CD4-positive, alpha-beta T cell treated with Interferon gamma for 1 hour (primary cell): Measurements from ENCODE around the gene ADPRM.
"Not testable (repeated sequence)": the region's sequence is repeated elsewhere in the genome, so short reads cannot be mapped to it uniquely, and the experiment has no call there.

ENCODE experiments used
- DNase-seq: peaks from one replicate; pipeline ENCODE4 v3.0.0-alpha.2; 2020

Gene ADPRM, protein sequence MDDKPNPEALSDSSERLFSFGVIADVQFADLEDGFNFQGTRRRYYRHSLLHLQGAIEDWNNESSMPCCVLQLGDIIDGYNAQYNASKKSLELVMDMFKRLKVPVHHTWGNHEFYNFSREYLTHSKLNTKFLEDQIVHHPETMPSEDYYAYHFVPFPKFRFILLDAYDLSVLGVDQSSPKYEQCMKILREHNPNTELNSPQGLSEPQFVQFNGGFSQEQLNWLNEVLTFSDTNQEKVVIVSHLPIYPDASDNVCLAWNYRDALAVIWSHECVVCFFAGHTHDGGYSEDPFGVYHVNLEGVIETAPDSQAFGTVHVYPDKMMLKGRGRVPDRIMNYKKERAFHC

DNA sequence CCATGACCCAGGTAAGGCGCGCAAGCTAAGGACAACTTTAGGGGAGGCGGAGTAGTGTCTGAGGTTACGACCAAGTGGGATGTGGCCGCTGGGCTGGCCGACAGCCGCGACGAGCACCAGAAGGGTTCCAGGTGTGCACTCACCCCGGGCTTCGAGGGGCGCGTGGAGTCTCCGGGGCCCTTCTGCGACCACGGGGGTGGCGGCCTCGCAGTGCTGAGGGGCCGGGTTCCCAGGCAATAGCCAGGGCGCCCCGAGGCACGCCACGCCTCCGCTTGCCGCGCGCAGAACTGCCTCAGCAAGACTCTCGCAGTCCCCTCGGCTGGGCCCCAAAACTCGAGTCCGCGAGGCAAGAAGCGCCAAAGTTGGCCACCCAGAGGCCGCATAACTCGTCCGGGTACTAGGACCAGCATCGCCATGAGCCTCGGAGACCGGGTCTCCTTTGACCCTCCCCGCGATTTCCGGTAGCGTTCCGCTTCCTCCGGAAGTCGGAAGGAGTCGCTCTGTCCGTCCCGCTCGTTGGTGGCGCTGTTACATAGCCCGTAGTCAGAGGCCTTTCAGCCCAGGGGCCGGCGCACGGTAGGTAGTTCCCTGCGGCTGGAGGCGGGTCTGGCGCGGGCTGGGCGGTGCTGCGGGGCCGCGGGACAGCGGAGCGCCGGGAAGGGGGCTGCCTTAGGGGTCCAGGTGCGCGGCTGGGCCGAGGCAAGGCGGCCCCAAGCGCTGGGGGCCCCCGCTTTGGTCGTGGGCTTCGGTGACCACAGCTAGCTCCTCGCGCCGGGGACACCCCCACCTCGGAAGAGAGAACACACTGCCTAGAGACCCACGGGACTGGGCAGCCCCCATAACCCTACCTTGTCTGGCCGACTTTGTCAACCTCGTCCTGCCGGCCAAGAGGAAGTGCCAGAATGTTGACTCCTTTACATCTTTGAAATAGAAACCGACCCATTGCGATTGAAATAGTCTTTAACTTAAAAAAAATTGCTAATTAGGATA, at the start of gene ADPRM, which contains the start of gene SCO1:
Gene ADPRM, plus strand, starts transcription at position 503 of the 990 bp plus-strand sequence. CDS start 7,333 bp downstream, outside the sequence.
Gene SCO1, minus strand, starts transcription at position 442 of the 990 bp plus-strand sequence. Its CDS starts 26 bp downstream, at position 416.
- peak; percentile 90 for DNase-seq

DNA sequence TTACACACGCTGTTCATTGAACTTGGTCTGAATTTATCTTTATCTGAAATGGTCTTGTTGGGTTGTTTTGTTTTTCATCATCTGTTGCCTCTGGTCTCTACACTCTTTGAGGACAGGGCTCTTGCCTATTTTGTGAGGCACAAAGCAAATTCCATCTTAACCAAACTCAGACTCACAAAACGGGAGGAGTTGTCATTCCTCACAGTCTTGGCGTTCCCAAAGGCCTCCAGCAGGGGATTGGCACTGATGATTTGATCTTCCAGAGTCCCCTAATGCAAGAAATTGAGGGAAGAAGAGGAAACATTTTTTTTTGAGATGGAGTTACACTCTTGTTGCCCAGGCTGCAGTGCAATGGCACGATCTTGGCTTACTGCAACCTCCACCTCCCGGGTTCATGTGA, 49.0 kb upstream of the ADPRM start:
- DNase-seq: no peak

DNA sequence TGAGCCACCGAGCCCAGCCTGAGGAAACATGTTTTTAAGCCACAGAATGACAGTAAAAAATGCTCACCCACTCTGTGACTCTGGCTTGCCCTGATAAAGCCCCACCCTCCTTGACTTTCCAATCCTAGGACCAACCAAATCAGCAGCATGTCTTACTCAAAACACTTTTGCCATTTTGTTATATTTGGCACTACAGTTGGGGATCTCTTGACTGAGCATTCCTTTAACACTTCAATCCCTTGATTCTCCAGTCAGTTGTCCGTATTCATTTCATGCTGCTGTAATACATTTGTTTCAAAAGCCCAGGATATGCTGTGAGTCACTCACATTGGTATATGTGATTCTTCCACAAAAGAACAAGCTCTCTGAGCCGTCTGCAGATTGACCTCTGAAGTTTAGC, 48.4 kb upstream of the ADPRM start:
- no peak for DNase-seq

DNA sequence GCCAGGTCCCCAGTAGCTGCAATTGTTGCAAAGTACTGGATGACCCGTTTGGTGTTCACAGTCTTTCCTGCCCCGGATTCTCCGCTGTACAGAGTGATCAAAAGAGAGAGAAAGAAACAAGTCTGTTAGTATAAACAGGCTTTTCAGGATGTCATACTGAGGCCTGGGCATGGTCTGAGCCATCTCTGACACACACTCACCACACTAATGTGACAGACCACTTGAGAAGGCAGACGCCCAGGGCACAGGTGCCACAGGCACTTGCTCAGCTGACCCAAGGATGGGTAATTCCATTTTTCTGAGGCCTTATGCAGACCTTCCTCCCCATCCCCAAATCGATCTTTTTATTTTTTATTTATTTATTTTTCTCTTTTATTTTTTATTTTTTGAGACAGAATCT, 47.8 kb upstream of the ADPRM start:
- no peak for DNase-seq

DNA sequence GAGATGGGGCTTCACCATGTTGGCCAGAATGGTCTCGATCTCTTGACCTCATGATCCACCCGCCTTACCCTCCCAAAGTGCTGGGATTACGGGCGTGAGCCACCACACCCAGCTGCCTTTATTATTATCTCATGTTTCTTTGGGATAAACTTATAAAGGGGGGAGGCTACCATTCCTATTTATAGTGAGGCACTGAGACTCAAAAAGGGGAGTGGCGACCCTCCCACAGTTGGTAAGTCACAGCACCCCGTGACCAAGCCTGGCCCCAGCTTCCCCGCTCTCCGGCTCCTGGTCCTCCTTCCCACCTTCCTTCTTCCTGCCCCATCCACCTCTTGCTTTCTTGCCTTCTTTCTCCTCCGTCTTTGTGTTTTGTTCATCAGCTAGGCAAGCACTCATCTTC, 45.5 kb upstream of the ADPRM start:
- no peak for DNase-seq

DNA sequence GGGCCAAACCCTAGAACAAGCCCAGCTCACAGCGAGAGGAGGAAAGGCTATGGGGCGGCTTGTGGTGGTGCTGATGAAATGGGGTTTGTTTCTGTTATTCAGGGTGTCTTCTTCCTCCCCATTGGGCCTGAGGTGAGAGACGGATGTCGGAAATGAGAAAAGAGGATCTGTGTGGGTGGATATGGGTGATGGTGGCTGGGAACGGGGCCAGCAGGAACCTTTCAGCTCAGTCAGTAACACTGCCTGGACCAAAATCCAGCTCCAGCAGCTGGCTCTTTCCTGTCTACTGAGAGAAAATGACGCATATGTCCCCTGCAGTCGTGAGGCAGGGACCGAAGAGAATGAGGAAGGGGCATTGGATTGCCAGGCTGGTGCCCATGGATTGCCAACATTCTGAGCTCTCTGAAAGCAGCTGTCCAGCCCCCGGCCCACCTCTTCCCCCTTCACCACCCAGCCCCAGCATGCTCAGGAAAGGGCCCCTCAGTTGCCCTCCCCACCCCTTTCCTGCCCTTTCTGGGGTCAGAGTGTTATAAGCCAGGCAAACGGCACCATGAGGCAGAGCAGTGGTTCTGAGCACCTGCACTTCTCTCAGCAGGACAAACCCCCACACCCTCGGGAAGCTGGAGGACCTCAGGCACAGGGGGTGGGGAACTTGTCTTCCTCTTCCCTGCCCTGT, 44.3 kb upstream of the ADPRM start:
- DNase-seq: no peak

DNA sequence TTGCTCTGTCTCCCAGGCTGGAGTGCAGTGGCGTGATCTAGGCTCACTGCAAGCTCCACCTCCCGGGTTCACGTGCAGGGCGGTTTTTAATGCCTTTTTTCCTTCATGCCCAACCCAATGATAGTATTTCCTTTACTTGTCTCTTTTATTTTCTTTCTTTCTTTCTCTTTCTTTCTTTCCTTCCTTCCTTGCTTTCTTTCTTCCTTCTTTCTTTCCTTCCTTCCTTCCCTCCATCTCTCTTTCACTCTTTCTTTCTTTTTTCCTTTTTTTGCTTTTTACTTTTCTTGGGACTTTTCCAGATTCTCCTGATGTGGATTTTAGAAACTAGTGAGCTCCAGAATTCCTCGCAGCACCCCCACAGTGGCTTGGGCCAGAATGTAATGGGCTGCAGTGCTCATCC, 43.4 kb upstream of the ADPRM start:
- no peak for DNase-seq

DNA sequence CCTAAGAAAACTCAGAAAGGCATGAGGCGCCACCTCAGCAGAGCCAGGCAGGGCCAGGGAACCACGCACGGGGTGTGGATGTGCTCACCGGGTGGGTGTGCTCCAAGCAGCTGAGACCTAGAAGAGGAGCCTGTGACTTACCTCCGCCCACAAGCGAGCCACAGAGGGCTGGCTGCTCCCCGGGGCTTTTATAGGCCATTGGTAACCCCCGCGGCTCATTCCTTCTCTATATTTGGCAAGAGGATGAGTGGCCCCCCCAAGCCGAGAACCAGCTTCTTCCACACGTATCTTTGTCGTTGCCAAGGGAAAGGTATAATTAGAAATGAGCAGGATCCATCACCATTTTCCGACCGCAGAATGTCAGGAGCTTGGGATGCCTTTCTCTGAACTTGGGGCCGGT, 40.2 kb upstream of the ADPRM start, which contains the start of gene MYH3:
Gene MYH3, minus strand, starts transcription at position 162 of the 400 bp plus-strand sequence. CDS start 2,245 bp downstream, outside the sequence.
- DNase-seq: no peak

DNA sequence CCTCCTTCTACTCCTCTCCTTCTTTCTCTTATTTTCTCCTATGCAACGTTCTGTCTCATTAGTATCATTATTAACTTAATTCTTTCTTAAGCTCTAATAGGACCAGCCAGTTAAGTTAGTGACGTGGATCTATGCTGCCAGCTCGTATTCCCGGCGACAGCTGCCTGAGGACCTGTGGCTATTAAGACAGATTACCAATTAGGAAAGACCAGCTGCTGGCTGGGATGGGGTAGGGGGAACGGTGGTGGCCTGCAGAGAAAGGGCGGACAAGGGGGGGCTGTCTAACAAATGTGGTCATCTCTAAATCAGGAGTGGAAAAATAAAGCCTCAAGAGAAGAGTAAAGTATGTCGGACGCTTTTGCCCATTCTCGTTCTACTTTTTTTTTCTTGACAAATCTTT, 39.5 kb upstream of the ADPRM start:
- no peak for DNase-seq

DNA sequence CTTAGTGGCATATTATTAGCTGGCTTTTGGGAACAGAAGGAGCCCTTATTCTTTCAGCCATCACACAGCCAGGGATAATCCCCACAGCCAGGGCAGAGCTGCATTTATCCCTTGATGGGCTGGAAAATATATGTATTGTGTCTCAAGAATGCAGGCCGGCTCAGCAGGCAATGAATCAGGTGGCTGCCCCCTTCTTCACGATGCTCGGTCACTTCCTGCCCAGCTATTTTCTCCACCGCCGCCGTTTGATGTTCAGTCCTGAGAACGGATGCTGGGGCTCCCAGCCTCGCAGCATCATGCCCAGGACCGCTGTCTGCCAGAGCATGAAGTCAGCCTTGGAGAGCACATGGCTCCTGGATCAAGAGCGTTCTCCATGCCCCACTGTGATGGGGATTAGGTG, 36.0 kb upstream of the ADPRM start:
- DNase-seq: no peak

DNA sequence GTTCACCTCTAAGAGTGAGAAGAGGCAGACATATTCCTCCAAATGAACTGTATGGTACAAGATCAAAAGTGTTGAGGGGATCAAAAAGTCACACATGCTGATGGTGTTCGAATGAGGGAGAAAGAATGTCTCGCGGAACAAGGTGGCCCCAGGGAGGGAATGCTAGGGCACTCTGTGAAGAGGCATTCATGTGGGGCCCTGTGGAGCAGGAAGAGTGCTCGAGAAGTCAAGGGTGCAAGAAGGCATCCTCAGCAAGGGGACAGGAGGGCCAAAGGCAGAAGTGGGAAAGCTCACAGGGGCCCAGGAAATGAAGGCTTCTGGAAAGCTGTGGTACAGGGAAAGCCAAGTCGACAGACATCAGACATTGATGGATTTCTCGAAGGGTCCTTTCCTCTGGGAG, 34.2 kb upstream of the ADPRM start:
- no peak for DNase-seq

DNA sequence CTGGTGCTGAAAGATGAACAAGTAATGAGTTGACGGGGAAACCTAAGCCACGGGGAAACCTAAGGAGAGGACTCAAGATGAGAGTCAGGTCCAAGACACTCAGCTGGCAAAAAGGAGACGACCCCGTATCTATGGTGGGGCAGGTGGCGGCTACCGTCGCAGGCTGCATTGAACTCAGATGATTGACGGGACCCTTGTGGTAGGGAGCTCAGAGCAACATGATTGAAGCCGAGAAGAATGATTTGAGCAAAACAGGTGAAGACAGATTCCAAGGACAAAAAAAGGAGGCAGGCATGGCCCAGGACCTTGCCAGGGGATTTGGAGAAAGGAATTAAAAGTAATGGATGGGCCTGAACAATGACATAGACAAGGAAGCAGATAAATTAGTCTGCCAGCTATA, 32.8 kb upstream of the ADPRM start:
- no peak for DNase-seq

DNA sequence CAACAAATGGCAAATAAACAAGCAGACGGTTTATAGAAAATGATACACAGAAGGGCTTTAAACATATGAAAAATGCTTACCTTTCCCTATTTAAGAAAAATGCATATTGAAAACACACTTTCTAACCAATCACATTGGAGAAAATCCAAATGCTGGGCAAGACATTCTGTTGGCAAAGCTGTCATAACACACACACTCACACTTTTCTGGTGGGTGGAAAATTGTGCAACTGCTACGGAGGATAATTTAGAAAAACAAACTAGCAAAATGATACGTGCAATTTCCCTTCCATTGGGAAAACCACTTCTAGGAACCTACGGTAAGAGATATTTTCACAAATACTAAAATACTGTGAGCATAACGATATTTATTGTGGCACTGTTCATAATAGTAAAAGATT, 30.5 kb upstream of the ADPRM start:
- DNase-seq: no peak

DNA sequence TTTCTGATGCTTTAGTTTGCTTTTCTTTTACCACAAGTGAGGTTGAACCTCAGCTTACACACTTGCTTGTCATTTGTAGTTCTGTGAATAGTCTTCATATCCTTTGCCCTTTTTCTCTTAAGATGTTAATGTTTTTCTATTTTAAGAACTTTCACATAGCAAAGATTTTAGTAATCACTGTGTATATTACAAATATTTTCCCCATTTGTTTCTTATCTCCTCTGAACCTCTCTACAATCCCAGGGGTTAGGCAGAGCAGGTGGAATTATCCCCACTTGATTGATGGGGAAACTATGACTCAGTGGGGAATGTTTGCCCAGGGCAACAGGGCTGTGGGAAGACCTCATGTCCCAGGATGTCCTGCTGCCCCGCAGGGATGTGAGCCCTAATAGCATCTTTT, 28.6 kb upstream of the ADPRM start:
- DNase-seq: no peak

DNA sequence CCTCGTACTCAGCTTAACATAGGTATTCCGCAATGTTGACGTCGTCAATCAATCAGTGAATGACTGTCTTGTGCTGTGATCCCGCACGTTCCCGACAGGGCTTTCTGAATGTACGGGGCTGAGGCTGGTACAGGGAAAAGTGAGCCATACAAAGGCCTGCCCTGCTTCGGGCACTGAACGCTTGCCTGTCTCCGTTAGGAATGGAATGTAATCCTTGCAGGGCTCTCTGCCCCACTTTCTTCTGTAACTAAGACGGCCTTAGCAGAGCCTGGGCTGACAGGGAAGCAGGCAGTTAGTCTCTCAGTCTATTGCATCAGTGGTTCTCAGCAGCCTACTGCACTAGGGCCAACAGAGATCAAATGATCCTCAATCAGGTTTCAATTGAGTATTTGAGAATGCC, 24.1 kb upstream of the ADPRM start:
- no peak for DNase-seq

DNA sequence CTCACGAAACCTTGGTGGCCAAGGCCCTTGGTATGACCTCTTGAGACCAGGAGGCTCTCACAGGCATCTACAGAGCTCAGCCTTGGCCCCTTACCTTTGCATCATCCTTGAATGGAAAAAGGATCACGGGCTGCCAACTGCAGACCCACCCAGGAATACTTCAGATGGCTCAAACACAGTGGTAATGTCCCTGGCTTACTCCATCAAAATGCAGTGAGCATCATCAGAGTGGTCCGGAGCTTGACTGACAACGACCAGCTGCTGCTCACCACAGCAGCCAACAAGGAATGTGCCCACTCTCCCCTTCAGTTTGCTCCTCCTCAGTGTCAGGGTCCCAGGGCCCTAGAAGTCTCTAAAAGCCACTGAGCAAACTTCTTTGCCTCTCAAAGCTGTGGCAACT, 22.7 kb upstream of the ADPRM start:
- DNase-seq: no peak

DNA sequence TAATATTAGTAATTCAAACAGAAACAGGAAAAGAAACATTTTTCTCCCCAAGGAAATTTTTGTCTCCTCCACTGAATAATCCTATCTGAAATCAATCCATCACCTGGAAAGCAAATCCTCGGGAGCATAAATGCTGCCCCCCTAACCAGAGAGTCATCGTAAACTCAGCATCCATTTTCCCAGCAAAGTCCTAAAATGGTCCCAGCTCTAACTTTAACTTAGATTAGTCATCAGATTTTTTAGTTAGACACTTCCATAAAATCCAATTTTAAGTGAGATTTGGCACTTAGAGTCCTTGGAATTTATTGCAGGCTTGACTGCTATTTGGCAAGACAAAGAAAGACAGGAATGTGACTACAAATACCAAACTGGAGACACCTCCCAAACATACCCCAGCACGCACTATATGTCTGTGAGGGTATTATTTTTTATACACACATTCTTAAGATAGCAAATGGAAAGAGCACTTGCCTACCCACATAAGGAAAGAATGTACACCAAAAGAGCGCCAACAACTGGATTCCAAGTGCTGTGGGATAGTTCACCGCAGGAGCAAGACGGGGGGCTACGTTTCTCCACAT, 15.4 kb upstream of the ADPRM start:
- no peak for DNase-seq

DNA sequence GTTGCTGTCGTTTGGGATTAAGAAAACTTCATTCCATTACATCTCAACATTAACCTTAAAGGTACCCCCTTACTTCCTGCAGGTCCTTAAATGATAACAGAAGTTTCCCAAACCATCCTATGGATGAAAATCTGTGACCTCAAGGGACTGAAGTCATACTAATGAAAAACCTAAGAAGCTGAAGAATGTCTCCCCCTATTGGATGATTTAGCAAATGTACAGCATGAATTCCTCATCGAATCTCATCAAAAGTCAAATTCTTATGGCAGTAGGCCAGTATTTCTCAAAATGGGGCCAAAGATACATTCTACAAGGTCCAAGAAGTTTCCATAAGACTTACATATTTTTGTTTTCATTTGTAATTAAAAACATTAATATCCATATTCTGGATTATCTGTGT, 13.5 kb upstream of the ADPRM start:
- no peak for DNase-seq

DNA sequence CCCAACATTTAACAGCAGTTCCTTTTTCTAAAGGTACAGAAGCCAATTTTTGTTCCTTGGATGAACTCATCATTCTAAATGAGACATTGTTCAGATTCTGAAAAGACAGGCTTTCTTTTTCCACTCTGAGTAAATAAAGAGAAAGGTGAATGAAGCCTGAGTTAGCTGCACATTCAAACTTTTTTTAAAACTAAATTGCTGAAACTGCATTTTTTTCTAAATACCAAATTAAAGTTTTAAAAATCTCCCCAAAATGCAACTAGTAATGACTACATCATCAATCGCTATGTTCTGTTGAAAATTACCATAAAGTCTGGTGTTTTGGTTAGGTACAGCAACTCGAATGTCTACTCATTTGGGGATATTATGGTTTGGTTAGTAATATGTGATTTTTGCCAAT, 9.9 kb upstream of the ADPRM start:
- DNase-seq: no peak

DNA sequence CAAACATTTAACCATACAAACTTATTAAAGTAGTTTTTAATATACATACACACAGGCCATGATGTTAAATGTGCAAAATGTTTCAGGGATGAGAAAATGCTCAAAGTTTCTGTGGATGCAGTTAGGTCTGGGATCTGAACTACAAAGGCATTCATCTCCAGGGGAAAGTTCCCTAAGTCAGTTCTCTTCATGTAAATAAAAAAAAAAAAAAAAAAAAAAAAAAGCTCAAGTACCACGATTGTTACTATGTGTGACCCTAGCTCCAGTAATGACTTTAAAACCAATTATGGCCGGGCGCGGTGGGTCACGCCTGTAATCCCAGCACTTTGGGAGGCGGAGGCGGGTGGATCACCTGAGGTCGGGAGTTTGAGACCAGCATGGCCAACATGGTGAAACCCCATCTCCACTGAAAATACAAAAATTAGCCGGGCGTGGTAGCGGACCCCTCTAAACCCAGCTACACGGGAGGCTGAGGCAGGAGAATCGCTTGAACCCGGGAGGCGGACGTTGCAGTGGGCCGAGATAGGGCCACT, 1.5 kb upstream of the ADPRM start:
- not testable (repeated sequence) for DNase-seq

DNA sequence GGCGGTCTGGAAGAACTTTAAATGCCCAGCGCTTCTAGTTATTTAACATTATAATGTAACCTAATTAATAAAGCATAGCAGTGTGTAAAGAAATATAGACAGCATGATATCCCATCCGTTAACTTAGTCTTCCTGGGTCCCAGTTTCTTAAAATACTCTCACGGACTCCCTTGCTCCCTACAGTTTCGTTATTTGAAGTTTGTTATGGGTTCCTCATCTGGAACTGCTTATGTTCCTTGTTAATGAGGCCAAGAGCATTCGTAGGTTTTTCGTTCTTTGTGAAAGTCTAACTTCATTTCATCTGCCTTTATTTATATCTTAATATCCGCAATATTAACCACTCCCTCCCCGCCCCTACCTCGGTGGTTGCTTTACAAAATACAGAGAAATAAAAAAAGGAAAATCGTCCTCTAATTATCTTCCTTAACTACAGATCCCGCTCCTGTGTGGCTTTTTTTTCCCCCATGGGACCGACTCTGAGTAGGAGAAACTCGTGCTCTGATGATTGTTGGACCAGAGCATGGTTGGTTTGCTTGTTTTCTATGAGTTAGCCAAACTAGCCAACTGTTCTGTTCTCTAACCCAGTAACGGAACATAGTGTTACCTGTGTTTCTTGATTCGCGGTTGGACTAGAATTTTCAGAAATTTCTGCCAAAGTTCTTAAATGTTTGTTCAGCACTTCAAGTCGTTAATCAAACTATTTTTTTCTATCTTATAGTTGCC, 863 bp downstream of the ADPRM start:
- no peak for DNase-seq

DNA sequence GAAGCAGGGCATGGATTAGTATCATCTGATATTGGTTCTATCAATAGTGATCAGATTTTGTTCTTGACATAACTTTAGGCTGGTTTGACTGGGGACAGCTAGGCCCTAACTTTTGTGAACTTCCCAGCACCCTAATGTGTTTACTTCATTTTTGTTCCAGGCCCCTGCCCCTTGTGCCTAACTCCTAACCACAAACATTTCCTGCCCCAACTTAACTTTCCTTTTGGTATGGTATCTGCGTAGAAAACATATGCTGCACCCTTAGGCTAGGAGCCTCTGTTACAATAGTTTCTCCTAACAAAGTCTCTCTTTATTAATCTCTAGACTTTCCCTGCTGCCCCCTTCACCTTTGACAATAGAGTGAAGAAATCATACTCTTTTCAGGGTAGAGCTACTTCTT, 2.5 kb downstream of the ADPRM start:
- DNase-seq: peak; percentile 4
